Smooth muscle cell of the coronary artery (primary cell): ENCODE data around the gene TADA2B. TPM values are rescaled to one million over a fixed set of nuclear protein-coding genes. Genes with fewer than 3 reads are reported as not detected.

ENCODE experiments used
- total RNA-seq: library from RNA; depleted of rRNA; stranded (reverse); fragments of >200 nt; gene quantifications from 2 replicates; pipeline ENCODE4 v1.2.3, GENCODE V29; 2014; ENCODE audit warnings: low replicate concordance

Gene TADA2B, protein sequence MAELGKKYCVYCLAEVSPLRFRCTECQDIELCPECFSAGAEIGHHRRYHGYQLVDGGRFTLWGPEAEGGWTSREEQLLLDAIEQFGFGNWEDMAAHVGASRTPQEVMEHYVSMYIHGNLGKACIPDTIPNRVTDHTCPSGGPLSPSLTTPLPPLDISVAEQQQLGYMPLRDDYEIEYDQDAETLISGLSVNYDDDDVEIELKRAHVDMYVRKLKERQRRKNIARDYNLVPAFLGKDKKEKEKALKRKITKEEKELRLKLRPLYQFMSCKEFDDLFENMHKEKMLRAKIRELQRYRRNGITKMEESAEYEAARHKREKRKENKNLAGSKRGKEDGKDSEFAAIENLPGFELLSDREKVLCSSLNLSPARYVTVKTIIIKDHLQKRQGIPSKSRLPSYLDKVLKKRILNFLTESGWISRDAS
- 9.8 and 21.5 TPM in 2 replicates for total RNA-seq

GRCh38 chr4:7043284-7044136, at the start of gene TADA2B:
TADA2B (plus strand) TSS chr4:7043372; CDS start chr4:7043580, 208 bp downstream.

GRCh38 chr4:7067452-7068278, 24.5 kb downstream of the TADA2B start, which contains the start of gene GRPEL1:
GRPEL1 (minus strand) TSS chr4:7068064; CDS start chr4:7068032, 32 bp downstream.

Other genes with a start within 250 kb of the TADA2B start
- 29.2 and 29.4 TPM in 2 replicates for gene TBC1D14, start 133.5 kb upstream of the TADA2B start, total RNA-seq
- gene GRPEL1, start 24.7 kb downstream of the TADA2B start, total RNA-seq, result 18.3 and 36.0 TPM in 2 replicates
- gene SORCS2, start 149.2 kb downstream of the TADA2B start, total RNA-seq, result 0.15 and 0.23 TPM in 2 replicates